C4-2B (cell line): ENCODE data around the gene JMJD7.

Experiments
- ZFX ChIP-seq: fragments of 450-650 bp; IDR thresholded peaks from 2 replicates; pipeline ENCODE4 v1.6.1; 2017
- TF ChIP-seq, protein P1 (sequence below): fragments of 450-650 bp; conservative IDR thresholded peaks from 2 replicates; pipeline ENCODE4 v1.5.1; 2017; ENCODE audit warnings: mild to moderate bottlenecking

DNA sequence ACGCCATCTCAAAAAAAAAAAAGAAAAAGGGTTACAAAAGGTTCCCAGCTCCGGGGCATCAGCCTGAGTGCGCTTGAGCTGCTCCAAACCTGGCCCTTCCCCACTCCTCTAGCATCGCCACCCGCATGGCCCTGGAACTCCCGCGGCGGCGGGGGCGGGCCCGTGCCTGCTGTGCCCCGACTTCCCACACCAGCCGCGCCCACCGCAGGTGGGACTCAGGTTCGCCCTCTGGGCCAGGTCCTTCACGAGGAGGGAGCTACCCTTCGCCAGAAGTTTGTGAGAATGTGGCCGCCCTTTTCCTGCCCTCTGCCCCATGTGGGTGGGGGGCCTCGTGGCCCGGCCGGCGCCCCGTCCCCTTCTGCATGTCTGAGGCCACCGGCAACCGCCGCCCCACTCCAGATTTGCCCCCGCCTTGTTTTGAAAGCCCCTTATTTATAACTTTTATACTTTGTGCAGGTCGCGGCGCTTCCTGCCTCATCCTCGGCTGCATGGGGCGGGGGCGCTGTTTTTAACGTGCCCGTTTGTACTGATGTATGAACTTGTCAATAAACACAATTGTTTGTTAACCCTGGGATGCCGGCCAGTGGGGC lies 507 bp upstream of the JMJD7 start:
- TF ChIP-seq, protein P1, sequence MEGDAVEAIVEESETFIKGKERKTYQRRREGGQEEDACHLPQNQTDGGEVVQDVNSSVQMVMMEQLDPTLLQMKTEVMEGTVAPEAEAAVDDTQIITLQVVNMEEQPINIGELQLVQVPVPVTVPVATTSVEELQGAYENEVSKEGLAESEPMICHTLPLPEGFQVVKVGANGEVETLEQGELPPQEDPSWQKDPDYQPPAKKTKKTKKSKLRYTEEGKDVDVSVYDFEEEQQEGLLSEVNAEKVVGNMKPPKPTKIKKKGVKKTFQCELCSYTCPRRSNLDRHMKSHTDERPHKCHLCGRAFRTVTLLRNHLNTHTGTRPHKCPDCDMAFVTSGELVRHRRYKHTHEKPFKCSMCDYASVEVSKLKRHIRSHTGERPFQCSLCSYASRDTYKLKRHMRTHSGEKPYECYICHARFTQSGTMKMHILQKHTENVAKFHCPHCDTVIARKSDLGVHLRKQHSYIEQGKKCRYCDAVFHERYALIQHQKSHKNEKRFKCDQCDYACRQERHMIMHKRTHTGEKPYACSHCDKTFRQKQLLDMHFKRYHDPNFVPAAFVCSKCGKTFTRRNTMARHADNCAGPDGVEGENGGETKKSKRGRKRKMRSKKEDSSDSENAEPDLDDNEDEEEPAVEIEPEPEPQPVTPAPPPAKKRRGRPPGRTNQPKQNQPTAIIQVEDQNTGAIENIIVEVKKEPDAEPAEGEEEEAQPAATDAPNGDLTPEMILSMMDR, result no peak
- no peak for TF ChIP-seq ZFX
